ENCODE results near the gene CCDC6. TPM values are rescaled to one million over a fixed set of nuclear protein-coding genes. Genes with fewer than 3 reads are reported as not detected.
"Not testable (repeated sequence)": the region's sequence is repeated elsewhere in the genome, so short reads cannot be mapped to it uniquely, and the experiment has no call there.

CCDC6 gene
- polyA plus RNA-seq, 1 donor, result 17.6 TPM

GRCh38 chr10:59905731-59906416 lies 482 bp downstream of the CCDC6 start:
- DNase-seq (ENCODE audit: low read depth), result no peak

- DNase-seq (ENCODE audit: low read depth), result no peak
Observed at GRCh38 chr10:59905066-59905730, 1.2 kb downstream of the CCDC6 start.

- no peak for DNase-seq (ENCODE audit: low read depth)
Observed at GRCh38 chr10:59904426-59905065, 1.8 kb downstream of the CCDC6 start.

- DNase-seq (ENCODE audit: low read depth), result no peak
Observed at GRCh38 chr10:59903871-59904270, 2.5 kb downstream of the CCDC6 start.

- DNase-seq (ENCODE audit: low read depth), result no peak
Observed at GRCh38 chr10:59902016-59902415, 4.3 kb downstream of the CCDC6 start.

- DNase-seq (ENCODE audit: low read depth), result no peak
Observed at GRCh38 chr10:59901470-59901869, 4.9 kb downstream of the CCDC6 start.

GRCh38 chr10:59900048-59900727 lies 6.2 kb downstream of the CCDC6 start:
- DNase-seq (ENCODE audit: low read depth), result no peak

- no peak for DNase-seq (ENCODE audit: low read depth)
Observed at GRCh38 chr10:59898125-59898835, 8.1 kb downstream of the CCDC6 start.

- DNase-seq (ENCODE audit: low read depth), result no peak
Observed at GRCh38 chr10:59896191-59896590, 10.2 kb downstream of the CCDC6 start.

GRCh38 chr10:59895629-59896116 lies 10.7 kb downstream of the CCDC6 start:
- no peak for DNase-seq (ENCODE audit: low read depth)

GRCh38 chr10:59894114-59894513 lies 12.2 kb downstream of the CCDC6 start:
- no peak for DNase-seq (ENCODE audit: low read depth)

GRCh38 chr10:59892697-59893096 lies 13.7 kb downstream of the CCDC6 start:
- no peak for DNase-seq (ENCODE audit: low read depth)

- no peak for DNase-seq (ENCODE audit: low read depth)
Observed at GRCh38 chr10:59891936-59892335, 14.4 kb downstream of the CCDC6 start.

- DNase-seq (ENCODE audit: low read depth), result no peak
Observed at GRCh38 chr10:59891349-59891748, 15.0 kb downstream of the CCDC6 start.

GRCh38 chr10:59888781-59889435 lies 17.4 kb downstream of the CCDC6 start:
- DNase-seq (ENCODE audit: low read depth), result no peak

- DNase-seq (ENCODE audit: low read depth), result no peak
Observed at GRCh38 chr10:59887972-59888640, 18.2 kb downstream of the CCDC6 start.

- DNase-seq (ENCODE audit: low read depth), result no peak
Observed at GRCh38 chr10:59887006-59887405, 19.4 kb downstream of the CCDC6 start.

- DNase-seq (ENCODE audit: low read depth), result no peak
Observed at GRCh38 chr10:59885430-59886134, 20.8 kb downstream of the CCDC6 start.

- DNase-seq (ENCODE audit: low read depth), result not testable (repeated sequence)
Observed at GRCh38 chr10:59884893-59885292, 21.5 kb downstream of the CCDC6 start.

GRCh38 chr10:59881640-59882039 lies 24.7 kb downstream of the CCDC6 start:
- no peak for DNase-seq (ENCODE audit: low read depth)
